GM19099 (cell line): Measurements from ENCODE around the gene INCA1.

Experiments used
- POLR2A ChIP-seq: IDR thresholded peaks from 3 replicates; pipeline ENCODE4 v1.6.1; 2011; ENCODE audit warnings: low read depth; ENCODE audit not compliant: insufficient read length; ENCODE audit errors: extremely low read depth

The INCA1 gene, protein sequence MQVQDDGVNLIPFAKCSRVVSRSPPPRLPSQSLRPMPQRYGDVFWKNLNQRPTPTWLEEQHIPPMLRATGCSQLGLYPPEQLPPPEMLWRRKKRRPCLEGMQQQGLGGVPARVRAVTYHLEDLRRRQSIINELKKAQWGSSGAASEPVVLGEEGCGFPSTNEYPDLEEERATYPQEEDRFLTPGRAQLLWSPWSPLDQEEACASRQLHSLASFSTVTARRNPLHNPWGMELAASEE

GRCh38 chr17:4997302-4998026, at the start of gene INCA1, which contains the start of gene KIF1C:
INCA1 (minus strand) TSS chr17:4997522; CDS start chr17:4994437, 3,085 bp downstream.
KIF1C (plus strand) TSS chr17:4997950; CDS start chr17:5000247, 2,297 bp downstream.
- TF ChIP-seq POLR2A, result peak; percentile 64

DNA sequence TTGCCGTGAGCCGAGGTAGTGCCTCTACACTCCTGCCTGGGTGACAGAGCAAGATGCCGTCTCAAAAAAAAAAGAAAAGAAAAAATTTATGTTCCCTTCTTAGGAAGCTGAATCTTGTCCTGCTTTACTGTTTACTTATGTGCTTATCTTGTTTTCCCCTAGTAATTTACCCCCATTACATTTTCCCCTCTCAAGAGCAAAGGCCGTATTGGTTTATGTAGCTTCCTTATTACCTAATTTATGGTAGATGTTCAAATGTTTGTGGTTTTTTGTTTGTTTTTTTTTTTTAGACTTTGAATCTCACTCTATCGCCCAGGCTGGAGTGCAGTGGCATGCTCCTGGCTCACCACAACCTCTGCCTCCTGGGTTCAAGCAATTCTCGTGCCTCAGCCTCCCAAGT, 48.2 kb upstream of the INCA1 start:
- no peak for TF ChIP-seq POLR2A

DNA sequence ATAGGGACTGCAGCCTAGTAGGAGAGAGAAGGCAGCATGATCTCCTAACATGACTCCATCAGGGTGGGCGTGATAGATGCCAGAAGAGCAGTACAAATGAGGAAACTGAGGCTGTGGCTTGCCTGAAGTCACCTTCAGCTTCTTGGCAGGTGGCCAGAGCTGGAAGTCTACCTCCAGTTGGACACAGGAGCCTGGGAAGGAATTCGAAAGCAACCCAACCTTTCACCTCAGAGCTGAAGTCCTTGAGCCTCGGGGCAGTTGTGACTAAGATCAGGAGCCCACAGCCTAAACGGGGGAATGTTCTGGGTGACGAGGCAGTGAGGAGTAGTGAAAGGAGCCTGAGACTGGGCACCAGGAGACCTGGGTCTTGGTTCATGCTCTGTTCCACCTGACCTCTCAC, 47.3 kb upstream of the INCA1 start:
- TF ChIP-seq POLR2A, result no peak

- TF ChIP-seq POLR2A, result no peak
These were observed 46.2 kb upstream of the INCA1 start for GRCh38 chr17:5043524-5043923.

DNA sequence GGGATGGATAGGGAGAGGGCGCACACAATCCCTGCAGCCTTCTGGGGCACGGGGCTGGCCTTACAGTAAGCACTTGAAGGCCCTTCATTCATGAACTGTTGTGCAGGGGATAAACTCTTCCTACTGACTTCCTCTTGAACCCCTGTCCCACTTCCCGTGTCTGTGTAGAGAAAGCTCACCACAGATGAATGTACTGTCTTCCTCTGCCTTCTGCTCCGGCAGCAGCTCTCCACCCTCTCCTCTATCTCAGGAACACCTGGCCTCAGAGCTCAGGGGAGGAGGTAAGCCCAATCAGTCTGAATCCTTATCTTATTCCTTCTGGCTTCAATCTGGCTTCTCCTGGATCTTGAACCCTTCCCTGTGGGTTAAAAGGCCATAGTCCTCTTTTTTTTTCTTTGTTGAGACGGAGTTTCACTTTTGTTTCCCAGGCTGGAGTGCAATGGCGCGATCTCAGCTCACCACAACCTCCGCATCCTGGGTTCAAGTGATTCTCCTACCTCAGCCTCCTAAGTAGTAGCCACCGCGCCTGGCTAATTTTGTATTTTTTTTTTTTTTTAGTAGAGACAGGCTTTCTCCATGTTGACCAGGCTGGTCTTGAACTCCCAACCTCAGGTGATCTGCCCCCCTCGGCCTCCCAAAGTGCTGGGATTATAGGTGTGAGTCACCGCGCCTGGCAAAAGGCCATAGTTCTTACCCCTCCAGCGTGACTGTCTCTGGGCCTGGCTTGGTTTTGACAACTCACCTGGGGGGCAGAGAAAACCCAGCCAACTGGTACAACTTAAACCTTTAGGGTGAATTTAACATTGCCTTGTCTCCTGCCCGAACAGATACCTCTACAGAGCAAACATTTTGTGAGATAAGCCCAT, 45.1 kb upstream of the INCA1 start:
- TF ChIP-seq POLR2A, result no peak

DNA sequence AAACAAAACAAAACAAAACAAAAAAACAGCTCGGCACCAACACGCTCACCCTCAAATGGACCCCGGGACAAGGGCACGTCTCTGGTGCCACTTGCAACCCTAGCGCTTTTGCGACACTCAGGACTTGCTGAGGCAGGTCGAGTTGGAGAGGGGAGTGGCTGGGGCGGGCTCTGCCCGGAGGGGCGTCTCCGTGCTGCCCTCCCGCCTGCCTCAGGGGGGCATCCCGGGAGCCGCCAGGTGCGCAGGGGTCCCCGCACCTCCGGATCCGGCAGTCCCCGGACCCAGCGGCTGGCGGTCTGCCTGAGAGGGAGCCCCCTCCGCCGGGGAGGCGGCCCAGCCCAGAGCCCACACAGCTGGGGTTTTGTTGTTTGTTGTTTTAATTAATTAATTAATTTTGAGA, 38.0 kb upstream of the INCA1 start, which contains the start of gene SLC52A1:
Gene SLC52A1, minus strand, starts transcription at position 112 of the 400 bp plus-strand sequence. CDS start 820 bp downstream, outside the sequence.
- TF ChIP-seq POLR2A, result no peak

- TF ChIP-seq POLR2A, result no peak
These were observed 37.3 kb upstream of the INCA1 start for GRCh38 chr17:5034651-5035050.

GRCh38 chr17:5034063-5034462, 36.7 kb upstream of the INCA1 start:
- no peak for TF ChIP-seq POLR2A

DNA sequence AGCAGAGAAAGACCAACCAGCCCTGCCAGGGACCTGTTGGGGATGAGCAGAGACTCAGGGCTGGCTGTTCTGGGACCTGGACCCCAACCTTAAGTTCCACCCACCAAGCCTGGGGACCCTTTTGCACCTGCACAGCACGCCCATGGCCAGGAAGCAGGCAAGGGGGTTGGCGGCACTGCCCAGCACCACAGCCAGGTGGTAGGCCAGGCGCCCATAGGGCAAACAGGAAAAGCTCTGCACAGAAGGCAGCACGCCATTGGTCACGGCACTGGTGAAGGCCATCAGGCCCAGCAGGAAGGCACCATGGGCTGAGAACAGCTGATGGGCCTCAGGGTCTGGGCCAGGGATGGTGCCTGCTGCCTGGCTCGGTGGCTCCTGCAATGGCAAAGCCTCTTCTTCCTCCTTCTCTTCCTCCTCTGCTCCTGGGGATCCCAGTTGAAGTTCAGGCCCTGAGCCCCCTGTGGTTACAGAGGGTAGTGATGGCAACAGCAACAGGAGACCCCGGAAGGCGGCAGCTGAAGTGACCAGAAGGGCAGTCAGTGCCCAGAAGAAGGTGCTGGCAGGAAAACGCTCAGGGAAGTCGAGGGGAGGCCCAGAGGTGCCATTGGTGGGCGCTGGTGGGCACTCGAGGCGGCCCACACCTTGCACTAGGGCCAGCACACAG, 36.2 kb upstream of the INCA1 start:
- no peak for TF ChIP-seq POLR2A

DNA sequence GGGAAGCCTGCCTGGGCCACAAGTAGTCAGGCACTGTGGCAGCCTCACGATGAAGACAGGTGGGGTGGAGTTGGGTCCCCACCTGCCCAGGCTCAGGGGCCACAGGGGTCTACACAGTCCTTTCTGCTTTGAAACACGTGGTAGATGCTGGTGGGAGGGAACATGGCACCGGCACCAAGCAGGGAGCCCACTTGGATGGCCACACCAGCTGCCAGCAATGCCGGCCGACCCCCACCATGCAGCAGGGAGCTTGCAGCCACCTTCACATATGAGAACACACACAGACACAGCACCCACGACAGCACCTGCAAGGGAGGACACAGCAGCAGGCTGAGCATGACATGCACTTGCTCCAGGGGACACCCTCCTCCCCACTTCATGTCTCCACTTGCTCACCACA, 35.5 kb upstream of the INCA1 start:
- TF ChIP-seq POLR2A, result no peak

- peak; percentile 35 for TF ChIP-seq POLR2A
These were observed 34.2 kb upstream of the INCA1 start for GRCh38 chr17:5031365-5032082.

GRCh38 chr17:5027916-5028315, 30.6 kb upstream of the INCA1 start:
- TF ChIP-seq POLR2A, result no peak

GRCh38 chr17:5027299-5027698, 30.0 kb upstream of the INCA1 start:
- TF ChIP-seq POLR2A, result no peak

- no peak for TF ChIP-seq POLR2A
These were observed 27.3 kb upstream of the INCA1 start for GRCh38 chr17:5024604-5025003.
